ENCODE measurements around the gene FOXN3. TPM values are rescaled to one million over a fixed set of nuclear protein-coding genes. Genes with fewer than 3 reads are reported as not detected.
A peak's percentile ranks its signal among the peaks of the same experiment; 100 is the strongest.

FOXN3 gene
- total RNA-seq, 1 donor from 2014 or later: 108 TPM

DNA sequence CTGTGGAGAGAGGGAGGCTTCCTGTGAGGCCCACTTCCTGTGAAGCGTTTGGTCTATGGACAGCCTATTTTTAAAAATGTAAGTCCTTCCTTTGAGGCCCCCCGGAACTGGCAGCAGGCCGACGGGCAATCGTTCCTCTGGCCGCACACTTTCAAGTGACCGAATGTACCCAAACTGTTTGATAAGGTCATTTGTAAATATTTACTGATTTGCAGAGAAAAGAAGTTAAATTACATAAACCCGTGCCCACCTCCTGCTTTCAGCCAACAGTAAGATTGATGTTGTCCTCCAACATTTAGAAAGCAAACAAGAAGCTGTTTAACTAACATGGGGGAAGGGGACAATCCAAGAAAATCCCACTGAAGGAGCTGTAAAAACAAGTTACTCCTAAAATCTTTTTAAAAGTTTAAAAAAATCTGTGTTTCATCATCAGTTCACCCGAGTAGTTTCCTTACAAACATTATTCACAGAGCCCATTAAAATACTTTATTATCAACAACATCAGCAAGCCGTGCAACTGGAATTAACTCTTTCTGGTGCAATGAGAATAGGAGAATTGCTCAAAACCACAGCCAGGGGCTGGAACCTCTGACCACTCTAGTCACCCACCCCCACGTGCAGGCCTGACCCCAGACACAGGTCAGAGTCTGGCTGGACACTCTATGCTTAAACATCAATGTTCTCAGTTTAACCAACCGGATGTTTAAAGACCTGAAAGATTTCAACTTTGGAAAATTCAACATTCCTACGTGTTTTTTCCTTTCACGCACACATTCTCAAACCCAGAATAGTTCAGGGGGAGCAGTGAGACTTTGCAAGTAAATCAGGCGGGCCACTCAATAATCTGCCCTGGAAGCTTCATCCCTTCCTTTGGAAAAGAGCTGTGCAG is 65.3 kb downstream of the FOXN3 start:
- TF ChIP-seq, protein P1, sequence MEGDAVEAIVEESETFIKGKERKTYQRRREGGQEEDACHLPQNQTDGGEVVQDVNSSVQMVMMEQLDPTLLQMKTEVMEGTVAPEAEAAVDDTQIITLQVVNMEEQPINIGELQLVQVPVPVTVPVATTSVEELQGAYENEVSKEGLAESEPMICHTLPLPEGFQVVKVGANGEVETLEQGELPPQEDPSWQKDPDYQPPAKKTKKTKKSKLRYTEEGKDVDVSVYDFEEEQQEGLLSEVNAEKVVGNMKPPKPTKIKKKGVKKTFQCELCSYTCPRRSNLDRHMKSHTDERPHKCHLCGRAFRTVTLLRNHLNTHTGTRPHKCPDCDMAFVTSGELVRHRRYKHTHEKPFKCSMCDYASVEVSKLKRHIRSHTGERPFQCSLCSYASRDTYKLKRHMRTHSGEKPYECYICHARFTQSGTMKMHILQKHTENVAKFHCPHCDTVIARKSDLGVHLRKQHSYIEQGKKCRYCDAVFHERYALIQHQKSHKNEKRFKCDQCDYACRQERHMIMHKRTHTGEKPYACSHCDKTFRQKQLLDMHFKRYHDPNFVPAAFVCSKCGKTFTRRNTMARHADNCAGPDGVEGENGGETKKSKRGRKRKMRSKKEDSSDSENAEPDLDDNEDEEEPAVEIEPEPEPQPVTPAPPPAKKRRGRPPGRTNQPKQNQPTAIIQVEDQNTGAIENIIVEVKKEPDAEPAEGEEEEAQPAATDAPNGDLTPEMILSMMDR (IDR thresholded peaks at IDR 0.05; ENCODE audit: unreplicated experiment): no peak
- no peak for DNase-seq (ENCODE audit: low spot score)
- peak overlapping the region; percentile 91 for H3K27ac Mint-ChIP-seq (ENCODE audit: unreplicated experiment)
- H3K36me3 Mint-ChIP-seq (ENCODE audit: low read depth, unreplicated experiment): peaks cover 29% of the 10 kb centered on the region
- H3K4me1 Mint-ChIP-seq (ENCODE audit: unreplicated experiment): peaks cover 45% of the 10 kb centered on the region
- H3K4me3 Mint-ChIP-seq (ENCODE audit: unreplicated experiment): peak overlapping the region; percentile 50
- H3K9me3 Mint-ChIP-seq (ENCODE audit: unreplicated experiment): no peaks in the 10 kb centered on the region
- no peaks in the 10 kb centered on the region for H3K27me3 Mint-ChIP-seq (ENCODE audit: unreplicated experiment)

DNA sequence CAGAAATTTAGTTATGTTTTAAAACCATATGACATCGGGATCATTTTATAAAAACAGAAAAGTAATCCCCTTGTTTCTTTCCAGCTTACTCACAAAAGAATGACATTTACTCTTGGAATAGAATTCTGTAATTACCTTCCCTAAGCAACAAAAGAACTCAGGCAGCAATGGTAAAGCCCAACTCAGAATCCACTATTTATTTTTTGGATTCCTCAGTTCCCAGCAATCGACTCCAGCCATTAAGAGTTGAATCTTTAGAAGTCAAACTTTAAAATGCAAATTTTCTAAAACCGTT is 65.9 kb downstream of the FOXN3 start:
- Mint-ChIP-seq H3K4me3 (ENCODE audit: unreplicated experiment) (peak overlapping the region; percentile 50), H3K27me3 (ENCODE audit: unreplicated experiment) (no peaks in the 10 kb centered on the region), H3K4me1 (ENCODE audit: unreplicated experiment) (peaks cover 40% of the 10 kb centered on the region), H3K27ac (ENCODE audit: unreplicated experiment) (peak overlapping the region; percentile 91), H3K9me3 (ENCODE audit: unreplicated experiment) (no peaks in the 10 kb centered on the region), H3K36me3 (ENCODE audit: low read depth, unreplicated experiment) (peaks cover 31% of the 10 kb centered on the region)
- DNase-seq (ENCODE audit: low spot score): no peak
- TF ChIP-seq, protein P1 (IDR thresholded peaks at IDR 0.05; ENCODE audit: unreplicated experiment): no peak

GRCh38 chr14:89350152-89350551 is 66.9 kb downstream of the FOXN3 start:
- no peaks in the 10 kb centered on the region for H3K9me3 Mint-ChIP-seq (ENCODE audit: unreplicated experiment)
- peak overlapping the region; percentile 57 for H3K27ac Mint-ChIP-seq (ENCODE audit: unreplicated experiment)
- H3K4me1 Mint-ChIP-seq (ENCODE audit: unreplicated experiment): peaks cover 37% of the 10 kb centered on the region
- H3K36me3 Mint-ChIP-seq (ENCODE audit: low read depth, unreplicated experiment): peaks cover 28% of the 10 kb centered on the region
- peaks cover 3% of the 10 kb centered on the region for H3K27me3 Mint-ChIP-seq (ENCODE audit: unreplicated experiment)
- DNase-seq (ENCODE audit: low spot score): no peak
- H3K4me3 Mint-ChIP-seq (ENCODE audit: unreplicated experiment): no peak overlapping the region
- TF ChIP-seq, protein P1 (IDR thresholded peaks at IDR 0.05; ENCODE audit: unreplicated experiment): no peak

GRCh38 chr14:89349171-89350008 is 67.6 kb downstream of the FOXN3 start:
- peaks cover 32% of the 10 kb centered on the region for H3K36me3 Mint-ChIP-seq (ENCODE audit: low read depth, unreplicated experiment)
- H3K27me3 Mint-ChIP-seq (ENCODE audit: unreplicated experiment): peaks cover 6% of the 10 kb centered on the region
- H3K27ac Mint-ChIP-seq (ENCODE audit: unreplicated experiment): no peak overlapping the region
- H3K9me3 Mint-ChIP-seq (ENCODE audit: unreplicated experiment): no peaks in the 10 kb centered on the region
- peak overlapping the region; percentile 34 for H3K4me3 Mint-ChIP-seq (ENCODE audit: unreplicated experiment)
- peak; percentile 19 for DNase-seq (ENCODE audit: low spot score)
- peaks cover 37% of the 10 kb centered on the region for H3K4me1 Mint-ChIP-seq (ENCODE audit: unreplicated experiment)
- TF ChIP-seq, protein P1 (IDR thresholded peaks at IDR 0.05; ENCODE audit: unreplicated experiment): no peak

Data from endothelial cell (in vitro differentiated cells).